HEK293 (cell line): ENCODE results near the gene B4GALT1.

Experiments
- CTCF ChIA-PET: fragments of 350-600 bp; formaldehyde crosslinking; extraction: SDS; loops from one replicate; lab custom pipeline; 2021; ENCODE audit warnings: antibody characterized with exemption; lab: Yijun Ruan, JAX
- POLR2A ChIA-PET: fragments of 300-600 bp; formaldehyde crosslinking; extraction: SDS; loops from one replicate; lab custom pipeline; 2020; ENCODE audit warnings: antibody characterized with exemption, inconsistent platforms; lab: Yijun Ruan, JAX
- H3K27ac ChIP-seq: fragments of 200-500 bp; sonication (Bioruptor generic); 2 replicates; pipeline ENCODE4 v1.5.1; 2014; ENCODE audit warnings: low read depth, low read length, control low read depth, inconsistent platforms; ENCODE audit errors: extremely low read depth
- H3K36me3 ChIP-seq, 2 experiments: fragments of 200-500 bp in 1 of 2; sonication (Bioruptor generic) in 1 of 2; 1 replicate in 1 of 2; 2 replicates in 1 of 2; pipeline ENCODE4 v1.5.1; 2014 to 2017; ENCODE audit warnings: inconsistent platforms in 2 of 2, low read length in 2 of 2; ENCODE audit not compliant: control insufficient read depth in 2 of 2, insufficient read depth in 1 of 2
- H3K4me1 ChIP-seq: fragments of 200-500 bp; sonication (Bioruptor generic); 2 replicates; pipeline ENCODE4 v1.5.1; 2014; ENCODE audit warnings: mild to moderate bottlenecking, low read length, inconsistent platforms; ENCODE audit not compliant: control insufficient read depth, insufficient read depth
- H3K4me3 ChIP-seq: 2 replicates; pipeline ENCODE4 v1.5.1; 2011; ENCODE audit warnings: low read depth, mild to moderate bottlenecking, control low read depth, low read length, moderate library complexity
- H3K9me3 ChIP-seq: fragments of 200-500 bp; sonication (Bioruptor generic); 2 replicates; pipeline ENCODE4 v1.5.1; 2014; ENCODE audit warnings: low read depth, low read length, inconsistent platforms; ENCODE audit not compliant: control insufficient read depth, insufficient read depth
- GFI1B ChIP-seq: fragments of 450-650 bp; formaldehyde crosslinking; IDR thresholded peaks from 2 replicates; pipeline ENCODE4 v1.5.1; 2016; ENCODE audit warnings: missing biosample characterization, missing genetic modification characterization
- KLF10 ChIP-seq: fragments of 450-650 bp; IDR thresholded peaks from 2 replicates; pipeline ENCODE4 v1.5.1; 2018; ENCODE audit warnings: missing biosample characterization, mild to moderate bottlenecking, missing genetic modification characterization
- PRDM1 ChIP-seq: fragments of 450-650 bp; formaldehyde crosslinking; IDR thresholded peaks from 2 replicates; pipeline ENCODE4; 2016; ENCODE audit warnings: missing biosample characterization, missing genetic modification characterization
- TRIM28 ChIP-seq: IDR thresholded peaks from 2 replicates; pipeline ENCODE4 v1.6.1; 2011; ENCODE audit warnings: low read length, control low read depth, borderline replicate concordance
- WT1 ChIP-seq: fragments of 450-650 bp; formaldehyde crosslinking; IDR thresholded peaks from 2 replicates; pipeline ENCODE4 v1.5.1; 2016; ENCODE audit warnings: missing biosample characterization, missing genetic modification characterization
- ZBTB44 ChIP-seq: fragments of 450-650 bp; IDR thresholded peaks from 2 replicates; pipeline ENCODE4 v1.5.1; 2018; ENCODE audit warnings: missing biosample characterization, mild to moderate bottlenecking, missing genetic modification characterization
- ZBTB48 ChIP-seq: fragments of 450-650 bp; formaldehyde crosslinking; IDR thresholded peaks from 2 replicates; pipeline ENCODE4 v1.5.1; 2016; ENCODE audit warnings: missing biosample characterization, missing genetic modification characterization
- ZEB2 ChIP-seq: fragments of 450-650 bp; formaldehyde crosslinking; IDR thresholded peaks from 2 replicates; pipeline ENCODE4 v1.5.1; 2016; ENCODE audit warnings: missing biosample characterization, missing genetic modification characterization
- ZFHX2 ChIP-seq: fragments of 450-650 bp; formaldehyde crosslinking; conservative IDR thresholded peaks from 2 replicates; pipeline ENCODE4 v1.5.1; 2016; ENCODE audit warnings: missing biosample characterization, missing genetic modification characterization
- ZNF324 ChIP-seq: fragments of 450-650 bp; formaldehyde crosslinking; IDR thresholded peaks from 2 replicates; pipeline ENCODE4 v1.5.1; 2016; ENCODE audit warnings: missing biosample characterization, missing genetic modification characterization
- ZNF398 ChIP-seq: fragments of 450-650 bp; formaldehyde crosslinking; IDR thresholded peaks from 2 replicates; pipeline ENCODE4 v1.5.1; 2017; ENCODE audit warnings: missing biosample characterization, missing genetic modification characterization
- ZNF426 ChIP-seq: fragments of 450-650 bp; formaldehyde crosslinking; IDR thresholded peaks from 2 replicates; pipeline ENCODE4 v1.5.1; 2017; ENCODE audit warnings: missing biosample characterization, missing genetic modification characterization, mild to moderate bottlenecking, inconsistent platforms, moderate library complexity
- ZNF433 ChIP-seq: fragments of 450-650 bp; formaldehyde crosslinking; IDR thresholded peaks from 2 replicates; pipeline ENCODE4 v1.5.1; 2016; ENCODE audit warnings: missing biosample characterization, missing genetic modification characterization, low read depth
- ZNF600 ChIP-seq: fragments of 450-650 bp; formaldehyde crosslinking; IDR thresholded peaks from 2 replicates; pipeline ENCODE4 v1.5.1; 2016; ENCODE audit warnings: missing biosample characterization, missing genetic modification characterization
- ZNF629 ChIP-seq: fragments of 450-650 bp; formaldehyde crosslinking; IDR thresholded peaks from 2 replicates; pipeline ENCODE4 v1.5.1; 2017; ENCODE audit warnings: missing biosample characterization, missing genetic modification characterization
- ZNF660 ChIP-seq: fragments of 450-650 bp; IDR thresholded peaks from 2 replicates; pipeline ENCODE4 v1.5.1; 2018; ENCODE audit warnings: missing biosample characterization, mild to moderate bottlenecking, missing genetic modification characterization
- ZNF692 ChIP-seq: fragments of 450-650 bp; formaldehyde crosslinking; IDR thresholded peaks from 2 replicates; pipeline ENCODE4 v1.5.1; 2016; ENCODE audit warnings: missing biosample characterization, missing genetic modification characterization
- ZNF791 ChIP-seq: fragments of 450-650 bp; formaldehyde crosslinking; IDR thresholded peaks from 2 replicates; pipeline ENCODE4 v1.5.1; 2016; ENCODE audit warnings: missing biosample characterization, missing genetic modification characterization
- ZXDB ChIP-seq: fragments of 450-650 bp; formaldehyde crosslinking; IDR thresholded peaks from 2 replicates; pipeline ENCODE4 v1.5.1; 2016; ENCODE audit warnings: missing biosample characterization, missing genetic modification characterization
- TF ChIP-seq, protein P1 (sequence below): fragments of 450-650 bp; formaldehyde crosslinking; IDR thresholded peaks from 2 replicates; pipeline ENCODE4 v1.5.1; 2016; ENCODE audit warnings: missing biosample characterization, missing genetic modification characterization
- TF ChIP-seq, protein P2 (sequence below): fragments of 450-650 bp; formaldehyde crosslinking; IDR thresholded peaks from 2 replicates; pipeline ENCODE4 v1.5.1; 2016; ENCODE audit warnings: missing biosample characterization, missing genetic modification characterization
- TF ChIP-seq, protein P3 (sequence below): fragments of 450-650 bp; formaldehyde crosslinking; IDR thresholded peaks from 2 replicates; pipeline ENCODE4 v1.5.1; 2017; ENCODE audit warnings: missing biosample characterization, missing genetic modification characterization

B4GALT1 gene

GRCh38 chr9:33165263-33166151 lies 1.6 kb downstream of the B4GALT1 start:
- CTCF ChIA-PET, result no interaction called here
- TF ChIP-seq, protein P1, sequence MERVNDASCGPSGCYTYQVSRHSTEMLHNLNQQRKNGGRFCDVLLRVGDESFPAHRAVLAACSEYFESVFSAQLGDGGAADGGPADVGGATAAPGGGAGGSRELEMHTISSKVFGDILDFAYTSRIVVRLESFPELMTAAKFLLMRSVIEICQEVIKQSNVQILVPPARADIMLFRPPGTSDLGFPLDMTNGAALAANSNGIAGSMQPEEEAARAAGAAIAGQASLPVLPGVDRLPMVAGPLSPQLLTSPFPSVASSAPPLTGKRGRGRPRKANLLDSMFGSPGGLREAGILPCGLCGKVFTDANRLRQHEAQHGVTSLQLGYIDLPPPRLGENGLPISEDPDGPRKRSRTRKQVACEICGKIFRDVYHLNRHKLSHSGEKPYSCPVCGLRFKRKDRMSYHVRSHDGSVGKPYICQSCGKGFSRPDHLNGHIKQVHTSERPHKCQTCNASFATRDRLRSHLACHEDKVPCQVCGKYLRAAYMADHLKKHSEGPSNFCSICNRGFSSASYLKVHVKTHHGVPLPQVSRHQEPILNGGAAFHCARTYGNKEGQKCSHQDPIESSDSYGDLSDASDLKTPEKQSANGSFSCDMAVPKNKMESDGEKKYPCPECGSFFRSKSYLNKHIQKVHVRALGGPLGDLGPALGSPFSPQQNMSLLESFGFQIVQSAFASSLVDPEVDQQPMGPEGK (tag by site-specific recombination), result peak; percentile 62
- TF ChIP-seq ZNF426 (tag by site-specific recombination) (no peak), ZNF600 (0 out of 2 replicates have a peak, but pooled peaks have one; percentile 16), PRDM1 (tag by site-specific recombination) (peak; percentile 60), ZFHX2 (tag by site-specific recombination) (no peak), ZNF398 (tag by site-specific recombination) (peak; percentile 22; the same call in 1 of the 2 replicates), KLF10 (tag by site-specific recombination) (no peak), ZXDB (tag by site-specific recombination) (peak; percentile 60), ZNF791 (tag by site-specific recombination) (no peak), ZBTB44 (tag by site-specific recombination) (peak; percentile 68), ZEB2 (peak; percentile 56; the same call in 1 of the 2 replicates), ZNF433 (tag by site-specific recombination) (no peak), GFI1B (tag by site-specific recombination) (0 out of 2 replicates have a peak, but pooled peaks have one; percentile 59), ZNF660 (tag by site-specific recombination) (0 out of 2 replicates have a peak, but pooled peaks have one; percentile 16), ZNF629 (tag by site-specific recombination) (peak; percentile 53), WT1 (peak; percentile 46; the same call in 1 of the 2 replicates), TRIM28 (0 out of 2 replicates have a peak, but pooled peaks have one; percentile 49), ZNF692 (peak; percentile 14; the same call in 1 of the 2 replicates), ZBTB48 (tag by site-specific recombination) (peak; percentile 60), ZNF324 (tag by site-specific recombination) (no peak)
- TF ChIP-seq, protein P2, sequence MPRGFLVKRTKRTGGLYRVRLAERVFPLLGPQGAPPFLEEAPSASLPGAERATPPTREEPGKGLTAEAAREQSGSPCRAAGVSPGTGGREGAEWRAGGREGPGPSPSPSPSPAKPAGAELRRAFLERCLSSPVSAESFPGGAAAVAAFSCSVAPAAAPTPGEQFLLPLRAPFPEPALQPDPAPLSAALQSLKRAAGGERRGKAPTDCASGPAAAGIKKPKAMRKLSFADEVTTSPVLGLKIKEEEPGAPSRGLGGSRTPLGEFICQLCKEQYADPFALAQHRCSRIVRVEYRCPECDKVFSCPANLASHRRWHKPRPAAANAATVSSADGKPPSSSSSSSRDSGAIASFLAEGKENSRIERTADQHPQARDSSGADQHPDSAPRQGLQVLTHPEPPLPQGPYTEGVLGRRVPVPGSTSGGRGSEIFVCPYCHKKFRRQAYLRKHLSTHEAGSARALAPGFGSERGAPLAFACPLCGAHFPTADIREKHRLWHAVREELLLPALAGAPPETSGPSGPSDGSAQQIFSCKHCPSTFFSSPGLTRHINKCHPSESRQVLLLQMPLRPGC (tag by site-specific recombination), result peak; percentile 73
- TF ChIP-seq, protein P3, sequence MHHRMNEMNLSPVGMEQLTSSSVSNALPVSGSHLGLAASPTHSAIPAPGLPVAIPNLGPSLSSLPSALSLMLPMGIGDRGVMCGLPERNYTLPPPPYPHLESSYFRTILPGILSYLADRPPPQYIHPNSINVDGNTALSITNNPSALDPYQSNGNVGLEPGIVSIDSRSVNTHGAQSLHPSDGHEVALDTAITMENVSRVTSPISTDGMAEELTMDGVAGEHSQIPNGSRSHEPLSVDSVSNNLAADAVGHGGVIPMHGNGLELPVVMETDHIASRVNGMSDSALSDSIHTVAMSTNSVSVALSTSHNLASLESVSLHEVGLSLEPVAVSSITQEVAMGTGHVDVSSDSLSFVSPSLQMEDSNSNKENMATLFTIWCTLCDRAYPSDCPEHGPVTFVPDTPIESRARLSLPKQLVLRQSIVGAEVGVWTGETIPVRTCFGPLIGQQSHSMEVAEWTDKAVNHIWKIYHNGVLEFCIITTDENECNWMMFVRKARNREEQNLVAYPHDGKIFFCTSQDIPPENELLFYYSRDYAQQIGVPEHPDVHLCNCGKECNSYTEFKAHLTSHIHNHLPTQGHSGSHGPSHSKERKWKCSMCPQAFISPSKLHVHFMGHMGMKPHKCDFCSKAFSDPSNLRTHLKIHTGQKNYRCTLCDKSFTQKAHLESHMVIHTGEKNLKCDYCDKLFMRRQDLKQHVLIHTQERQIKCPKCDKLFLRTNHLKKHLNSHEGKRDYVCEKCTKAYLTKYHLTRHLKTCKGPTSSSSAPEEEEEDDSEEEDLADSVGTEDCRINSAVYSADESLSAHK, result 0 out of 2 replicates have a peak, but pooled peaks have one; percentile 31

More at GRCh38 chr9:33165263-33166151, 1.6 kb downstream of the B4GALT1 start:
- Histone ChIP-seq H3K27ac (peak overlapping the region; percentile 88), H3K4me3 (peak overlapping the region; percentile 82), H3K36me3 (no peaks in the 10 kb centered on the region), H3K4me1 (peaks cover 26% of the 10 kb centered on the region), H3K9me3 (no peaks in the 10 kb centered on the region)
- POLR2A ChIA-PET, result interaction anchor here (0.7 to 3.4 kb wide), 2 partner anchors 14 to 24 kb away, joined by 3 to 24 read pairs; no protein-coding TSS in a partner anchor
